WTC11 (cell line): ENCODE measurements around the gene PTGES3L. TPM values are rescaled to one million over a fixed set of nuclear protein-coding genes. Genes with fewer than 3 reads are reported as not detected.
"Not testable (repeated sequence)": the region's sequence is repeated elsewhere in the genome, so short reads cannot be mapped to it uniquely, and the experiment has no call there.

ENCODE experiments used
- ATAC-seq: fragments of 200-7000 bp; cut with Tn5 transposase; 2 replicates; pipeline ENCODE4 v1.10.0; 2021; ENCODE audit warnings: mild to moderate bottlenecking, moderate library complexity
- CTCF ChIA-PET: fragments of 300-600 bp; sonication (Branson Sonifier 250); formaldehyde crosslinking; loops from one replicate; lab custom pipeline; 2021; ENCODE audit warnings: antibody characterized with exemption; lab: Charles Lee
- POLR2A ChIA-PET: fragments of 350-600 bp; sonication (Branson Sonifier 250); formaldehyde crosslinking; loops from one replicate; lab custom pipeline; 2021; ENCODE audit warnings: antibody characterized with exemption; lab: Charles Lee
- DNase-seq: peaks from one replicate; pipeline ENCODE4 v3.0.0; 2021; ENCODE audit warnings: low spot score
- H3K27ac Mint-ChIP-seq: 2 replicates; pipeline ENCODE4 v1.8.0; 2021; ENCODE audit warnings: mixed read lengths
- H3K27me3 Mint-ChIP-seq: 2 replicates; pipeline ENCODE4 v1.8.0; 2021; ENCODE audit warnings: low read depth, mild to moderate bottlenecking, moderate library complexity, mixed read lengths
- H3K36me3 Mint-ChIP-seq: 2 replicates; pipeline ENCODE4 v1.8.0; 2021; ENCODE audit warnings: mixed read lengths
- H3K4me1 Mint-ChIP-seq: 2 replicates; pipeline ENCODE4 v1.8.0; 2022; ENCODE audit warnings: mixed read lengths
- H3K4me3 Mint-ChIP-seq: 2 replicates; pipeline ENCODE4 v1.8.0; 2021; ENCODE audit warnings: mild to moderate bottlenecking, moderate library complexity, mixed read lengths
- H3K9me3 Mint-ChIP-seq: 2 replicates; pipeline ENCODE4 v1.8.0; 2021; ENCODE audit warnings: mixed read lengths
- FOXP4 ChIP-seq: sonication (generic); formaldehyde crosslinking; IDR thresholded peaks from 2 replicates; pipeline ENCODE4 v1.8.0; 2022; ENCODE audit warnings: mild to moderate bottlenecking, missing genetic modification reagents
- GABPB1 ChIP-seq: sonication (generic); formaldehyde crosslinking; IDR thresholded peaks from 2 replicates; pipeline ENCODE4 v1.8.1; 2023; ENCODE audit warnings: mild to moderate bottlenecking, missing genetic modification reagents
- ZMAT4 ChIP-seq: fragments of 250-450 bp; sonication (Bioruptor Pico); IDR thresholded peaks from 2 replicates; pipeline ENCODE4 v1.9.0; 2021; ENCODE audit warnings: mild to moderate bottlenecking
- ZNF532 ChIP-seq: fragments of 250-450 bp; sonication (Bioruptor Pico); IDR thresholded peaks from 2 replicates; pipeline ENCODE4 v1.9.0; 2021; ENCODE audit warnings: mild to moderate bottlenecking, borderline replicate concordance
- total RNA-seq: library from RNA; stranded (reverse); gene quantifications from 3 replicates; pipeline ENCODE4 v1.2.3, GENCODE V29; 2021

The PTGES3L gene
- total RNA-seq, 1 experiment from 2014 or later, result 2.1 TPM

DNA sequence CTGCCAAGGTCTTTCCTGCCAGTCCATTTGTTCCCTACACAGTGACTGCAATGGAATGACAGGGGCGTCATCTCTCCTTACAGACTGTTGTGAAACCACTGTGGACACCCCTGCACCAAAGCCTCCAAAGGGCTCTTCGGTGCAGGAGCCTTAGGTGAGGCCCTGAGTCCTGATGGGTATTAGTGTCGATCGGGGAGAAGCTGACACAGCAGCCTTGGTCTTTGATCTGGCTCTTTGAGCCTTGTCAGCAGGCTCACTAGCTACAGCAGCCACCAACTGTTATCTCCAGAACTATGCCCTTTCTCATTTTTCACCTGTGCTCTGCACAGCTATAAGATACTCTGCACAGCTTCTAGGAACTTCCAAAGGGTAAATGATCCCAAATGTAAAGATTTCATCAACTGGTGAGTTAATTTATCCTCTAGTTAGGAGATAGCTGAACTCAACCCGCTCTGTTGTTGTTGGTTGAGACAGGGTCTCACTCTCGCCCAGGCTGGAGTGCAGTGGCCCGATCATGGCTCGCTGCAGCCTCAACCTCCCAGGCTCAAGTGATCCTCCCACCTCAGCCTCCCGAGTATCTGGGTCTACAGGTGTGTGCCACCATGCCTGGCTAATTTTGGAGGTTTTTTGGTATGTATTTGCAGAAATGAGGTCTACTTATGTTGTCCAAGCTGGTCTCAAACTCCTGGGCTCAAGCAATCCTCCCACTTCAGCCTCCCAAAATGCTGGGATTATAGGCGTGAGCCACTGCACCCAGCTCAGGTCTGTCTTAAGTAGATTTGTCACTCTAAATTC is 59.6 kb downstream of the PTGES3L start:
- Mint-ChIP-seq H3K4me1 (peaks cover 25% of the 10 kb centered on the region), H3K27ac (no peak overlapping the region), H3K9me3 (no peaks in the 10 kb centered on the region), H3K27me3 (no peaks in the 10 kb centered on the region), H3K4me3 (no peak overlapping the region), H3K36me3 (no peaks in the 10 kb centered on the region)
- no peak for DNase-seq
- TF ChIP-seq ZNF532 (CRISPR knock-in tag) (no peak), GABPB1 (CRISPR knock-in tag) (0 out of 2 replicates have a peak, but pooled peaks have one; percentile 22), FOXP4 (no peak)
- ChIA-PET POLR2A (no interaction called here), CTCF (interaction anchor here (0.6 to 2.8 kb wide), 7 partner anchors 8 to 100 kb away, joined by 3 to 14 read pairs (median 6); partner anchors contain the start of genes BECN1 and RPL27)
- no peak for ATAC-seq

- H3K4me3 Mint-ChIP-seq, H3K27me3 Mint-ChIP-seq, H3K36me3 Mint-ChIP-seq, ATAC-seq, H3K27ac Mint-ChIP-seq, DNase-seq, H3K9me3 Mint-ChIP-seq, POLR2A ChIA-PET: not testable (repeated sequence)
- peaks cover 19% of the 10 kb centered on the region for H3K4me1 Mint-ChIP-seq
- CTCF ChIA-PET, result interaction anchor here (1.1 to 2.8 kb wide), 6 partner anchors 9 to 100 kb away, joined by 3 to 14 read pairs (median 6); partner anchors contain the start of gene BECN1
Measured at GRCh38 chr17:42919522-42920077, 60.3 kb downstream of the PTGES3L start.

DNA sequence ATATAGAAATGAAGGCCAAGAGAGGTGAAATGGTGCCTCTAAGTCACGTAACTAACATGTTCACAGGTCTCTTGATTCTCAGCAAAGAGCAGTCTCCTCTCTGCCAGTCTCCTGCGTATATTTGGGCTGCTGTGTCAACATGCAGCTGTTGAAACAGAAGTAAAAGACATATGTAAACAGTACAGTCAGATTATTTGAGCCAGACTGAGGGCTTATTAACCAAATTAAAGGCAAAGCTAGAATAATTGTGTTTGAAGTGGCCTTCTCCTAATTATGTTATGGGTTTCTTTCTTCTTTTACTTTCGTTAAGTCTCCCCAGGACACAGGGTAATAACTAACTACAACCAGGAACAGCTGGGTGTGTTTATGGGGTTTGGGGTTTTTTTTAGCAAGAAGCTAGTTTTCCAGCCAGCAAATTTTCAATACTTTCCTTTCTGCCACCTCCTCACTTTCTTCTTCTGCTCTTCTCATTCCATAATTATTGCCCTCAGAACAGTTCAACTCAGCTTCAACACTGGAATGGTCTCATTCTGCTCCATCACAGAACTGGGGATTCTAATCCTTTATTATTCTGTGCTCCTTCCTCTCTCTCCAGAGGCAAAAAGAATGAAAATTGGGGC is 60.9 kb downstream of the PTGES3L start:
- peaks cover 18% of the 10 kb centered on the region for H3K4me1 Mint-ChIP-seq
- ChIA-PET POLR2A (interaction anchor here (0.6 kb wide), 1 partner anchor 52 kb away, joined by 4 read pairs; no protein-coding TSS in a partner anchor), CTCF (interaction anchor here (1.1 to 2.8 kb wide), 4 partner anchors 10 to 99 kb away, joined by 3 to 14 read pairs (median 5); no protein-coding TSS in a partner anchor)
- no peak overlapping the region for H3K27ac Mint-ChIP-seq
- TF ChIP-seq ZMAT4 (CRISPR knock-in tag) (no peak), GABPB1 (CRISPR knock-in tag) (peak; percentile 57; the same call in 1 of the 2 replicates)
- no peaks in the 10 kb centered on the region for H3K27me3 Mint-ChIP-seq
- ATAC-seq (no peak), DNase-seq (no peak)
- no peaks in the 10 kb centered on the region for H3K9me3 Mint-ChIP-seq
- no peak overlapping the region for H3K4me3 Mint-ChIP-seq
- no peaks in the 10 kb centered on the region for H3K36me3 Mint-ChIP-seq

Other genes starting within 250 kb of the PTGES3L start
- 19.8 to 24.1 TPM (median 22.4 TPM) in 3 replicates for gene EZH1, start 235.0 kb downstream of the PTGES3L start, total RNA-seq
- 10.9 to 13.1 TPM (median 11.6 TPM) in 3 replicates for gene RAMP2, start 218.9 kb downstream of the PTGES3L start, total RNA-seq
- 98.6 to 103 TPM (median 101 TPM) in 3 replicates for gene VPS25, start 206.6 kb downstream of the PTGES3L start, total RNA-seq
- gene WNK4, start 199.5 kb downstream of the PTGES3L start, total RNA-seq, result 1.4 to 1.7 TPM (median 1.5 TPM) in 3 replicates
- gene COA3, start 181.4 kb downstream of the PTGES3L start, total RNA-seq, result 54.2 to 65.2 TPM (median 60.9 TPM) in 3 replicates
- gene CNTD1, start 181.2 kb downstream of the PTGES3L start, total RNA-seq, result not detected in 3 replicates
- 51.8 to 59.2 TPM (median 54.7 TPM) in 3 replicates for gene BECN1, start 155.8 kb downstream of the PTGES3L start, total RNA-seq
- 141 to 192 TPM (median 159 TPM) in 3 replicates for gene PSME3, start 146.7 kb downstream of the PTGES3L start, total RNA-seq
- 9.8 to 11.0 TPM (median 10.1 TPM) in 3 replicates for gene AOC2, start 135.5 kb downstream of the PTGES3L start, total RNA-seq
- gene AOC3, start 128.9 kb downstream of the PTGES3L start, total RNA-seq, result 6.2 to 8.2 TPM (median 7.6 TPM) in 3 replicates
- gene G6PC1, start 79.3 kb downstream of the PTGES3L start, total RNA-seq, result 0.37 TPM in 1 of 3 replicates, not detected in the others
- 44.3 to 61.5 TPM (median 49.2 TPM) in 3 replicates for gene AARSD1, start 15.6 kb downstream of the PTGES3L start, total RNA-seq
- 12.2 to 14.2 TPM (median 12.7 TPM) in 3 replicates for gene RUNDC1, start 485 bp upstream of the PTGES3L start, total RNA-seq
- 1,391 to 1,553 TPM (median 1,518 TPM) in 3 replicates for gene RPL27, start 18.3 kb upstream of the PTGES3L start, total RNA-seq
- 3.0 to 4.7 TPM (median 3.8 TPM) in 3 replicates for gene IFI35, start 26.7 kb upstream of the PTGES3L start, total RNA-seq
- gene VAT1, start 42.3 kb upstream of the PTGES3L start, total RNA-seq, result 291 to 298 TPM (median 296 TPM) in 3 replicates
- 46.9 to 51.8 TPM (median 50.2 TPM) in 3 replicates for gene RND2, start 45.2 kb upstream of the PTGES3L start, total RNA-seq
- gene BRCA1, start 145.3 kb upstream of the PTGES3L start, total RNA-seq, result 37.8 to 38.4 TPM (median 38.1 TPM) in 3 replicates
- gene NBR1, start 191.1 kb upstream of the PTGES3L start, total RNA-seq, result 38.4 to 42.8 TPM (median 38.9 TPM) in 3 replicates
- gene TMEM106A, start 231.8 kb upstream of the PTGES3L start, total RNA-seq, result 3.8 to 4.4 TPM (median 4.2 TPM) in 3 replicates
- not detected in 3 replicates for gene CCDC200, start 248.5 kb upstream of the PTGES3L start, total RNA-seq